Stomach smooth muscle (tissue), 2 donors: ENCODE results near the gene TSACC.

Source experiments
- H3K27ac ChIP-seq: one replicate; pipeline ENCODE4 v1.7.0; 2013; ENCODE audit warnings: mild to moderate bottlenecking, low read length, inconsistent platforms
- H3K27me3 ChIP-seq, 2 donors: one replicate each; pipeline ENCODE4 v1.7.0; 2013; ENCODE audit warnings: low read length in 2 of 2; ENCODE audit not compliant: insufficient read depth in 2 of 2, control insufficient read depth in 1 of 2
- H3K36me3 ChIP-seq, 2 donors: one replicate each; pipeline ENCODE4 v1.7.0; 2013; ENCODE audit warnings: low read length in 2 of 2; ENCODE audit not compliant: control insufficient read depth in 2 of 2, insufficient read depth in 2 of 2
- H3K4me1 ChIP-seq: one replicate; pipeline ENCODE4 v1.7.0; 2013; ENCODE audit warnings: low read length; ENCODE audit not compliant: control insufficient read depth, insufficient read depth
- H3K4me3 ChIP-seq, 2 donors: one replicate each; pipeline ENCODE4 v1.7.0; 2013; ENCODE audit warnings: low read length in 2 of 2
- H3K9ac ChIP-seq, 2 donors: one replicate each; pipeline ENCODE4 v1.7.0; 2013; ENCODE audit warnings: low read length in 2 of 2, mild to moderate bottlenecking in 1 of 2
- H3K9me3 ChIP-seq, 2 donors: one replicate each; pipeline ENCODE4 v1.7.0; 2013; ENCODE audit warnings: low read length in 2 of 2; ENCODE audit not compliant: control insufficient read depth in 2 of 2
- donor health status: healthy.
- donor health status: Pancreatic carcinoma.

TSACC gene

GRCh38 chr1:156386949-156387869, 48.9 kb downstream of the TSACC start:
- Histone ChIP-seq H3K4me1 (peaks cover 9% of the 10 kb centered on the region), H3K27ac (no peak overlapping the region), H3K9me3 (no peaks in the 10 kb centered on the region), H3K4me3 (no peak overlapping the region), H3K27me3 (peaks cover 39 to 44% of the 10 kb centered on the region in 2 donors), H3K36me3 (no peaks in the 10 kb centered on the region), H3K9ac (no peak overlapping the region)

DNA sequence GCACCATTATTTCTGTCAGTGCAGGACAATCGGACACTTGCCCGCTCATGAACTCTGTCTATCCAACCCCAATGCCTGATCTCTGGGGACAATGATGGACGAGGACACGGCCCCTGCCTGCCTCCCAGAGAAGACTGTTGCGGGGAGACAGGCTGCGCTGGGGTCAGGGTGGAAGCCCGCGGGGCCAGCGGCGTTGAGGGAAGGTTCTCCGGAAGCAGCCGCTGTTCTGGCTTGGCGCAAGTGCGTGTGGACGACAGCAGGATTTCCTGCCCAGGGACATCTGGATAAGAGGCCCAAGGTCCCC, 49.5 kb downstream of the TSACC start:
- no peak overlapping the region for H3K4me3 ChIP-seq
- no peaks in the 10 kb centered on the region for H3K36me3 ChIP-seq
- H3K4me1 ChIP-seq = peaks cover 9% of the 10 kb centered on the region
- peaks cover 39 to 48% of the 10 kb centered on the region in 2 donors for H3K27me3 ChIP-seq
- H3K9me3 ChIP-seq = no peaks in the 10 kb centered on the region
- H3K9ac ChIP-seq = no peak overlapping the region
- no peak overlapping the region for H3K27ac ChIP-seq

DNA sequence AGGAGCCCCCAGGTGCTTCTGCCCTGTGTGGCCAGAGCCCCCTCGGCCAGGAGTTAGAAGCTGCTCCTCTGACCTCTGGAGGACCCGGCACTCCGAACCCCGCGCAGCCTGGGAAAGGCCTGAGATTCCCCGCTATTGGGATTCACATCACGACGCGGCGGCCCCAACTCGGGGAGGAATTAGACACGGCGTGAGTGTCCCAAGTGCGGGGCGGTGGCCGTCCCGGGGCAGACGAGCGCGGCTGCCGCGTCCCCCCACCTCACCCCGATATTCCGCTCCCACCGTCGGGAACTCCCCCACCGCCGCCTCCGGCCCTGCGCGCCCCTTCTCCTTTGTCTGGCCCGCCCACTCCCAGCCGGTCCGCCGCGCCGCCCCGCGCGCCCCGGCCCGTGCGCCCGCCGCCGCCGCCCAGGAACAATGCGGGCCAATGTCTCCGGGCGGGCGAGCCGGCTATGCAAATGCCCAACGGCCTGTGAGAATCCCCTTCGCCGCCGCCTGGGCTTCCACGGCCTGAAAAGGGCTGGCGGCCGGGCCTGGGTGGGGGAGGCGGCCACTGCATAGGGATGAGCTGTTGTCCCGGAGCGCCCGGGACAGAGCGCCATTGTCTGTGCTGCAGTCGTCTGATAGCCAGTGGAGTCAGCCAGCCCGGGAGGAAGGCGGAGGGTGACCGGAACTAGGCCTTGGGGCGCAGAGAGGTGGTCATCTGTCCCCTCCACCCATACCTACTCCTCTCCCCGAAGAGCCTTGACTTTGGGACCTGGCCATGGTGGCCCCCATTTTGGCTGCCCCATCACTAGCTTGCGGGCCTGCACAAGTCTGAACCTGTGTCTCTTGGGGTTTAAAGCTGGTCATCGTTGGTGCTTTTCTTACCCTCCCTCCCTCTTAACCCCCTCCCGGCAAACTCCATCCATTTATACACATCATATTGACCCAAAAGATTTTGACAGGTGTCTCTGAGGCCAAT, 50.1 kb downstream of the TSACC start:
- Histone ChIP-seq H3K27me3 (peaks cover 39 to 48% of the 10 kb centered on the region in 2 donors), H3K9ac (no peak overlapping the region), H3K4me1 (peaks cover 9% of the 10 kb centered on the region), H3K4me3 (peak overlapping the region in 1 of 2 donors; percentile 8), H3K36me3 (no peaks in the 10 kb centered on the region), H3K27ac (no peak overlapping the region), H3K9me3 (no peaks in the 10 kb centered on the region)

DNA sequence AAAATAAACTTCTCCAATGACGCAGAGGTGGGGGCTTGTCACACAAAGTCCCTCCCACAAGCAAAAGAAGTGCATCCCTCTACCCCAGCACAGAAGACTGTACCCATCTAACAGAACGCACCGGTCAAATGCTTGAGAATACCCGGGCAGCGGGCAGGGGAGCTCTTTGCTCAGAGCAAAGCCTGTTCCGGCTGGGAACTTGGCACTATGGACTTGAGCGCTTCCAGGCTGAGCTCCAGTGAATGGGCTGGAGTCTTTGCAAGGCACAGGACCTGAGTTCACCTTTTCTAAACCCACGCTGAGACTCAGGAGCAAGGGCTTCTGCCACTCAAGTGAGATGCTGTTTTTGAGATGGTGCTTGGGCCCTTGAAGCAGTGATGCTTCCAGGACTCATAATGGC, 51.0 kb downstream of the TSACC start:
- Histone ChIP-seq H3K36me3 (no peaks in the 10 kb centered on the region), H3K4me1 (peaks cover 9% of the 10 kb centered on the region), H3K9me3 (no peaks in the 10 kb centered on the region), H3K4me3 (no peak overlapping the region), H3K27ac (no peak overlapping the region), H3K9ac (no peak overlapping the region), H3K27me3 (peaks cover 39 to 48% of the 10 kb centered on the region in 2 donors)

DNA sequence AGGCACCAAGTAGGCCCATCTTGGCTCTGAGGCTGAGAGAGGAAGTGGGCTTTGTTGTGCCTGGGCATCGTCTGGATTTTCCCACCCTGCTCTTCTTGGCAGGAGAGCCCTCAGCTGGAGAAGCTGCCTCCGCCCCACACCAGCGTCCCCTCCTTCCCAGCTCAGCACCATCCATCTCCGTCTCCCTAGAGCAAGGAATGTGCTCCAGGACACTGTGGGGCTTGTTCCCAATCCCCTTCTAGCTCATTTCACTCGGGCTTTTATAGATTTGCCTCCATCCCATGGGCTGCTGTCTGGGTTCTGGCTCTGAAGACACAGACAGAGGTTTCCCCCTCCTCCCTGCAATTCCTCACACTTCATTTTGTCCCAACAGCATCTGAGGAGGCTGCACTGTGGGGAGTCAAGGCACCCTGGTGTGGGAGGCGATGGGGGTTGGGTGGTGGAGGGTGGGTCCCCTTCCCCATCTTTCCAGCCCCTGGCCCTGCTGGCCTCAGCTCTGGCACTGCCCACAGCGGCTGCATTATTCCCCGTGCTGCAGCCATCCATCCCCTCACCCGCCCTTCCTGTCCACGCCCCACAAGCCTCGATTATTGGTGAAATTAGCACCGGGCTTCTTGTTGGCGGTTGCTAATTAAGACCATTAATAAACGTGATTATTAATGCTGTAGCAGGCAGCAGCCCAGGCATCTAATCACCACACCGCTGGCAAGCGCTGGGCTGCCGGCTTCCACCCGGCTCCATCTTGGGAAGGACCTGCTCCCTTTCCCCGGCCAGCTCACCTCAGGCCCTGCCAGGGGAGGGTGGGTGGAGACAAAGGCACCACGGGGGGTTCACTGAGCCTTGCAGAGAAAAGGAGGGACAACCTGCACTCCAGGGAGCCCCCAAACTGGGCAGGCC, 52.4 kb downstream of the TSACC start:
- H3K9me3 ChIP-seq = no peaks in the 10 kb centered on the region
- no peaks in the 10 kb centered on the region for H3K36me3 ChIP-seq
- no peak overlapping the region for H3K4me3 ChIP-seq
- no peak overlapping the region for H3K27ac ChIP-seq
- no peak overlapping the region for H3K9ac ChIP-seq
- H3K27me3 ChIP-seq = peaks cover 39 to 48% of the 10 kb centered on the region in 2 donors
- peaks cover 9% of the 10 kb centered on the region for H3K4me1 ChIP-seq

DNA sequence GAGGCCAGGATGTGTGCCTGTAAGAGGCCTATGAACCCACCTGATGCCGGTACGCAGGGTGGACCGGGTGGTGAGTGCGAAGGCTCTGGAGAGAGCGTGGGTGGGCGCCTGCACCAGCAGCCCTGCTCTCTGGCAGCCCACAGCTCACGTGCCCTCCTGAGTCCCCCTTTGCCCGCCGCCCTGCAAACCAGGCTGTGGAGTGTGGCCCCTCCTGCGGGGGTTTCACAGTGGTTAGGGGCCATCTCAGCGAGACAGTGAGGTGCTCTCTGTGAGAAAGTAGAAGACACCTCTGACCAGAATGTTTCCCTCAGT, 53.0 kb downstream of the TSACC start:
- peaks cover 9% of the 10 kb centered on the region for H3K4me1 ChIP-seq
- H3K4me3 ChIP-seq = no peak overlapping the region
- H3K9me3 ChIP-seq = no peaks in the 10 kb centered on the region
- H3K36me3 ChIP-seq = no peaks in the 10 kb centered on the region
- H3K27ac ChIP-seq = no peak overlapping the region
- peaks cover 33 to 48% of the 10 kb centered on the region in 2 donors for H3K27me3 ChIP-seq
- no peak overlapping the region for H3K9ac ChIP-seq

DNA sequence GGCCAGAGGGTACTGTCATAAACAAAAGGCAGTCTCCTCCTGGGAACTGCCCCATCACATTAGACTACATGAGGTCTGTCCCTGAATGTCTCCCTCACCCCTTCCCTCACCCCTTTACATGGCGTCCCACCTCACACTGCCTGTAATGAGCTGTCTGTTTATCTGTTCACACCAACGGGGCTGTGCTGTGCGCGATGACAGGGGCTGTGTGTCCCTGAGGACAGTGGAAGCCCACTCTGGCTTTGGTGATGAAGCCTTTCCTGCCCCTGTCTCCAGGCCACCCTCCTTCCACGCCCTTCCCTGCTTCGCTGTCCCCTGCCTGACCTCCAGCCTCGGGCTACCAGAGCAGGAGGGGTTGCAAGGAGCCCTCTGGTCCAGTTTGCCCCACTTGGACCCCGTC, 53.4 kb downstream of the TSACC start:
- Histone ChIP-seq H3K27me3 (peaks cover 33 to 48% of the 10 kb centered on the region in 2 donors), H3K27ac (no peak overlapping the region), H3K4me1 (peaks cover 9% of the 10 kb centered on the region), H3K36me3 (no peaks in the 10 kb centered on the region), H3K4me3 (no peak overlapping the region), H3K9me3 (no peaks in the 10 kb centered on the region), H3K9ac (no peak overlapping the region)

DNA sequence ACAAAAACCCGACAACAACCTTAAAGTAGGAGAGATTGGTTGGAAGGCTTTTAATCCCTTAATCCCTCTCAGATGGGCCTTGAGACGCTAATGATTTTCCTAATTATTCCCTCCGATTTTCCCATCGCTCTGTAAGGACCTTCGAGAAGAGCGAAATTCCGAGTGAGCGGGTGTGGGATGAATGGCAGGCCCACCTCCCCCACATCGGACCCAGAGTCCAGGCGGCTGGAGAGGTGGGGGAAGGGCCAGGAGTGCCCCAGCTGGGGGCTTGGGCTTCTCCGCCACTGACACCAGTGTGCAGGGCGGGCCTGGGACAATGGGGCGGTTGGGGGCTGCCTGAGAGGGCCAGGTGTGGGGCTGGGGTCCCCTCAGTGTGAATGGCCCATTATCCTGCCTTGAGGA, 54.1 kb downstream of the TSACC start:
- Histone ChIP-seq H3K27ac (no peak overlapping the region), H3K27me3 (peaks cover 31 to 46% of the 10 kb centered on the region in 2 donors)

GRCh38 chr1:156393095-156393494, 54.8 kb downstream of the TSACC start:
- no peak overlapping the region for H3K9ac ChIP-seq
- H3K27ac ChIP-seq = no peak overlapping the region
- H3K27me3 ChIP-seq = peaks cover 25 to 39% of the 10 kb centered on the region in 2 donors
- H3K4me3 ChIP-seq = no peak overlapping the region
- H3K4me1 ChIP-seq = peaks cover 6% of the 10 kb centered on the region
- no peaks in the 10 kb centered on the region for H3K9me3 ChIP-seq
- H3K36me3 ChIP-seq = no peaks in the 10 kb centered on the region

More for the DNA sequence above, 54.1 kb downstream of the TSACC start:
- Histone ChIP-seq H3K4me1 (peaks cover 9% of the 10 kb centered on the region), H3K36me3 (no peaks in the 10 kb centered on the region), H3K9ac (no peak overlapping the region), H3K9me3 (no peaks in the 10 kb centered on the region), H3K4me3 (no peak overlapping the region)

- Histone ChIP-seq H3K9ac (no peak overlapping the region), H3K4me3 (no peak overlapping the region), H3K27me3 (peaks cover 19 to 31% of the 10 kb centered on the region in 2 donors), H3K9me3 (no peaks in the 10 kb centered on the region), H3K4me1 (no peaks in the 10 kb centered on the region), H3K36me3 (no peaks in the 10 kb centered on the region), H3K27ac (no peak overlapping the region)
These were observed 55.8 kb downstream of the TSACC start for GRCh38 chr1:156394082-156394481.
